OCI-LY7 (cell line): ENCODE measurements around the gene CRELD1. TPM values are rescaled to one million over a fixed set of nuclear protein-coding genes. Genes with fewer than 3 reads are reported as not detected.

Experiments
- BruUV-seq: library from RNA; stranded (reverse); fragments of 400-500 nt; replicated peaks from 2 replicates; lab custom pipeline; 2021; lab: Mats Ljungman, UMichigan
- CTCF ChIA-PET: fragments of 300-600 bp; sonication (Branson Sonifier 250); formaldehyde crosslinking; loops from one replicate; lab custom pipeline; 2022; ENCODE audit warnings: antibody characterized with exemption; ENCODE audit not compliant: unreplicated experiment; lab: Charles Lee
- POLR2A ChIA-PET: fragments of 300-600 bp; sonication (Branson Sonifier 250); formaldehyde crosslinking; loops from one replicate; lab custom pipeline; 2022; ENCODE audit warnings: antibody characterized with exemption; lab: Charles Lee
- DNase-seq: peaks from one replicate; pipeline ENCODE4 v3.0.0-alpha.2; 2015; ENCODE audit warnings: low spot score
- H2AFZ ChIP-seq: fragments of 200-600 bp; sonication (generic), shearing (Covaris generic); 2 replicates; pipeline ENCODE4 v1.6.1; 2014; ENCODE audit warnings: mild to moderate bottlenecking, antibody characterized with exemption, low read length, moderate library complexity
- H3K27ac ChIP-seq: fragments of 200-600 bp; sonication (generic); 2 replicates; pipeline ENCODE4 v1.5.1; 2014; ENCODE audit warnings: mixed run types, low read depth, mild to moderate bottlenecking, moderate library complexity, low read length, inconsistent platforms; ENCODE audit not compliant: poor library complexity, severe bottlenecking
- H3K36me3 ChIP-seq: fragments of 200-600 bp; sonication (generic); 2 replicates; pipeline ENCODE4 v1.6.1; 2014; ENCODE audit warnings: mild to moderate bottlenecking, antibody characterized with exemption, low read length, moderate library complexity, mixed read lengths; ENCODE audit not compliant: insufficient read depth
- H3K4me1 ChIP-seq: fragments of 200-600 bp; sonication (generic); 2 replicates; pipeline ENCODE4 v1.5.1; 2014; ENCODE audit warnings: mild to moderate bottlenecking, low read length; ENCODE audit not compliant: insufficient read depth, poor library complexity, severe bottlenecking
- H3K4me2 ChIP-seq: fragments of 200-600 bp; sonication (generic); 2 replicates; pipeline ENCODE4 v1.6.1; 2014; ENCODE audit warnings: mild to moderate bottlenecking, low read length
- H3K4me3 ChIP-seq: fragments of 200-600 bp; sonication (generic); 2 replicates; pipeline ENCODE4 v1.5.1; 2014; ENCODE audit warnings: mild to moderate bottlenecking, low read depth, low read length; ENCODE audit not compliant: poor library complexity, severe bottlenecking
- H3K79me2 ChIP-seq: fragments of 200-600 bp; sonication (generic); 2 replicates; pipeline ENCODE4 v1.6.1; 2016; ENCODE audit warnings: low read depth, mild to moderate bottlenecking, low read length, moderate library complexity, mixed read lengths; ENCODE audit not compliant: insufficient read depth
- H3K9me2 ChIP-seq: fragments of 200-600 bp; sonication (generic); 2 replicates; pipeline ENCODE4 v1.6.1; 2016; ENCODE audit warnings: mild to moderate bottlenecking, low read length, mixed read lengths; ENCODE audit not compliant: insufficient read depth
- H3K9me3 ChIP-seq: fragments of 200-600 bp; sonication (generic); 2 replicates; pipeline ENCODE4 v1.6.1; 2014; ENCODE audit warnings: mild to moderate bottlenecking, mixed run types, low read length, mixed read lengths
- H4K20me1 ChIP-seq: fragments of 200-600 bp; sonication (generic); 2 replicates; pipeline ENCODE4 v1.6.1; 2014; ENCODE audit warnings: mild to moderate bottlenecking, antibody characterized with exemption, low read length, moderate library complexity, mixed read lengths; ENCODE audit not compliant: insufficient read depth
- EZH2phosphoT487 ChIP-seq: fragments of 200-600 bp; sonication (generic); IDR thresholded peaks from 2 replicates; pipeline ENCODE4 v1.6.1; 2018; ENCODE audit warnings: low read depth, borderline replicate concordance, mild to moderate bottlenecking, mixed run types, antibody characterized with exemption, low read length, moderate library complexity, mixed read lengths
- intact Hi-C: fragments of 100-400 bp; cut with micrococcal nuclease; formaldehyde crosslinking; loops from one replicate; pipeline ENCODE4 v1.10.0; 2022; ENCODE audit not compliant: unreplicated experiment
- total RNA-seq, 2 experiments: library from RNA; depleted of rRNA in 1 of 2; stranded (reverse); fragments of >200 nt in 1 of 2; shearing (Covaris generic) in 1 of 2; gene quantifications; 2 replicates each; pipeline ENCODE4 v1.2.3, GENCODE V29; 2014 to 2022
- TF ChIP-seq, protein P1 (sequence below): fragments of 200-600 bp; sonication (generic); conservative IDR thresholded peaks from 2 replicates; pipeline ENCODE4 v1.5.1; 2014; ENCODE audit warnings: mild to moderate bottlenecking, antibody characterized with exemption, low read length, moderate library complexity, mixed read lengths

Gene CRELD1
- total RNA-seq, 2 experiments from 2014 or later: 20.9 to 23.4 TPM

DNA sequence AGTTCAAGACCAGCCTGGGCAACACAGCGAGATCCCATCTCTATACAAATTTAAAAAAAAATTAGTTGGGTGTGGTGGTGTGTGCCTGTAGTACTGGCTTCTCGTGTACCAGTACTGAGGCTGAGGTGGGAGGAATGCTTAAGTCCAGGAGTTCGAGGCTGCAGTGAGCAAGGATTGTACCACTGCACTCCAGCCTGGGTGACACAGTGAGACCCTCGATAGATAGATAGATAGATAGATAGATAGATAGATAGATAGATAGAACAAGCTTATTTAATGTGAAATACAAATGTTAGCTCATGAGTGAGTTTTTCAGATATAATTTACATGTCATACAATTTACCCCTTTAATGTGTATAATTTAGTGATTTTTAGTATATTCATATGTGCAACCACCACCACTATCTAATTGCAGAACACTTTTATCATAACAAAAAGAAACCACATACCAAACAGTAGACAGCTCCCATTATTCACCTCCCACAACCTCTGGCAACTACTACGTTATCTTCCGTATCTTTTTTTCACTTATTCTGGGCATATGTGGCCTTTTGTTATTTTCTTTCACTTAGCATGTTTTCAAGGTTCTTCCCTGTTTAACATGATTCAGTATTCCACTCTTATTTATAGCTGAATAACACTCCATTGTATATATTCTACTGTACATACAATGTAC lies 31.7 kb downstream of the CRELD1 start:
- POLR2A ChIA-PET: interaction anchor here (0.6 to 1.1 kb wide), 5 partner anchors 12 to 91 kb away, joined by 3 to 5 read pairs (median 3); no protein-coding TSS in a partner anchor
- intact Hi-C loops: no loop called here

DNA sequence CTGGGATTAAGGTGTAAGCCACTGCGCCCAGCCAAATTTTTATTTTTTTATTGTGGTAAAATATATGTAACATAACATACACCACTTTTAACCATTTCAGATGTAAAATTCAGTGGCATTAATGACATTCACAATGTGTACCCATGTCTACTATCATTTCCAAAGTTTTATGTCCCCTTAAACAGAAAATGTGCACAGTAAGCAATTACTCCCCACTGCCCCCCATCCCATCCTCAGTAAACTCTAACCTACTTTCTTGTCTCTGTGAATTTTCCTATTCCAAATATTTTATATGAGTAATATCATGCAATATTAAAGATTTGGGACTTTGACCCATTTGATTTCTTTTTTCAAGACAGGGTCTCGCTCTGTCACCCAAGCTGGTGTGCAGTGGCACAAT lies 33.2 kb downstream of the CRELD1 start:
- peaks cover 81% of the 10 kb centered on the region for H3K36me3 ChIP-seq
- CTCF ChIA-PET: no interaction called here
- no peaks in the 10 kb centered on the region for H3K9me2 ChIP-seq

More for the DNA sequence above, 31.7 kb downstream of the CRELD1 start:
- H2AFZ ChIP-seq: no peak overlapping the region
- no peaks in the 10 kb centered on the region for H3K4me1 ChIP-seq
- no peaks in the 10 kb centered on the region for H3K9me3 ChIP-seq
- TF ChIP-seq, protein P1, sequence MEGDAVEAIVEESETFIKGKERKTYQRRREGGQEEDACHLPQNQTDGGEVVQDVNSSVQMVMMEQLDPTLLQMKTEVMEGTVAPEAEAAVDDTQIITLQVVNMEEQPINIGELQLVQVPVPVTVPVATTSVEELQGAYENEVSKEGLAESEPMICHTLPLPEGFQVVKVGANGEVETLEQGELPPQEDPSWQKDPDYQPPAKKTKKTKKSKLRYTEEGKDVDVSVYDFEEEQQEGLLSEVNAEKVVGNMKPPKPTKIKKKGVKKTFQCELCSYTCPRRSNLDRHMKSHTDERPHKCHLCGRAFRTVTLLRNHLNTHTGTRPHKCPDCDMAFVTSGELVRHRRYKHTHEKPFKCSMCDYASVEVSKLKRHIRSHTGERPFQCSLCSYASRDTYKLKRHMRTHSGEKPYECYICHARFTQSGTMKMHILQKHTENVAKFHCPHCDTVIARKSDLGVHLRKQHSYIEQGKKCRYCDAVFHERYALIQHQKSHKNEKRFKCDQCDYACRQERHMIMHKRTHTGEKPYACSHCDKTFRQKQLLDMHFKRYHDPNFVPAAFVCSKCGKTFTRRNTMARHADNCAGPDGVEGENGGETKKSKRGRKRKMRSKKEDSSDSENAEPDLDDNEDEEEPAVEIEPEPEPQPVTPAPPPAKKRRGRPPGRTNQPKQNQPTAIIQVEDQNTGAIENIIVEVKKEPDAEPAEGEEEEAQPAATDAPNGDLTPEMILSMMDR: no peak
- no peak for TF ChIP-seq EZH2phosphoT487
- DNase-seq: no peak
- CTCF ChIA-PET: interaction anchor here (1.0 kb wide), 1 partner anchor 10 kb away, joined by 4 read pairs; no protein-coding TSS in a partner anchor
- H3K79me2 ChIP-seq: no peaks in the 10 kb centered on the region
- H3K36me3 ChIP-seq: peaks cover 66% of the 10 kb centered on the region
- H3K4me2 ChIP-seq: no peak overlapping the region
- no TSS peak for BruUV-seq
- no peak overlapping the region for H3K4me3 ChIP-seq
- no peaks in the 10 kb centered on the region for H4K20me1 ChIP-seq
- no peaks in the 10 kb centered on the region for H3K9me2 ChIP-seq
- no peak overlapping the region for H3K27ac ChIP-seq

More for the DNA sequence above, 33.2 kb downstream of the CRELD1 start:
- Histone ChIP-seq H3K4me2 (no peak overlapping the region), H3K4me1 (no peaks in the 10 kb centered on the region), H3K79me2 (no peaks in the 10 kb centered on the region), H2AFZ (no peak overlapping the region), H4K20me1 (no peaks in the 10 kb centered on the region), H3K27ac (no peak overlapping the region), H3K9me3 (no peaks in the 10 kb centered on the region), H3K4me3 (no peak overlapping the region)
- no TSS peak for BruUV-seq
- DNase-seq: no peak
- intact Hi-C loops: no loop called here
- TF ChIP-seq, protein P1: no peak
- TF ChIP-seq EZH2phosphoT487: no peak
- POLR2A ChIA-PET: interaction anchor here (0.9 to 1.1 kb wide), 2 partner anchors 14 to 17 kb away, joined by 3 to 5 read pairs; no protein-coding TSS in a partner anchor
